Activated CD4-positive, alpha-beta T cell treated with anti-CD3 and anti-CD28 coated beads, Interleukin-2, Interleukin-4, amounts not matched to agents 100 ng/mL and 50 ng/mL, durations not matched to agents 16 hours and 8 hours (primary cell): ENCODE measurements around the gene ANTXR2.

Experiments
- DNase-seq: peaks from one replicate; pipeline ENCODE4 v3.0.0-alpha.2; 2020; ENCODE audit warnings: low spot score

Gene ANTXR2

GRCh38 chr4:79983431-79983830 lies 89.6 kb downstream of the ANTXR2 start:
- no peak for DNase-seq

GRCh38 chr4:79982601-79983322 lies 90.3 kb downstream of the ANTXR2 start:
- no peak for DNase-seq

- no peak for DNase-seq
These were observed 92.6 kb downstream of the ANTXR2 start for GRCh38 chr4:79980448-79980847.

GRCh38 chr4:79979785-79980437 lies 93.1 kb downstream of the ANTXR2 start:
- DNase-seq = no peak

- no peak for DNase-seq
These were observed 95.7 kb downstream of the ANTXR2 start for GRCh38 chr4:79977131-79977840.

- DNase-seq = no peak
These were observed 108.4 kb downstream of the ANTXR2 start for GRCh38 chr4:79964400-79965211.

GRCh38 chr4:79964020-79964399 lies 109.0 kb downstream of the ANTXR2 start:
- no peak for DNase-seq

- DNase-seq = no peak
These were observed 113.4 kb downstream of the ANTXR2 start for GRCh38 chr4:79959652-79960051.

- DNase-seq = no peak
These were observed 114.4 kb downstream of the ANTXR2 start for GRCh38 chr4:79958466-79959264.

- DNase-seq = no peak
These were observed 123.9 kb downstream of the ANTXR2 start for GRCh38 chr4:79949178-79949577.

- DNase-seq = no peak
These were observed 124.3 kb downstream of the ANTXR2 start for GRCh38 chr4:79948739-79949138.

GRCh38 chr4:79948261-79948660 lies 124.8 kb downstream of the ANTXR2 start:
- no peak for DNase-seq

- no peak for DNase-seq
These were observed 125.6 kb downstream of the ANTXR2 start for GRCh38 chr4:79947386-79947785.

- DNase-seq = no peak
These were observed 137.8 kb downstream of the ANTXR2 start for GRCh38 chr4:79935274-79935673.

GRCh38 chr4:79934660-79935059 lies 138.4 kb downstream of the ANTXR2 start:
- DNase-seq = no peak

- DNase-seq = no peak
These were observed 145.1 kb downstream of the ANTXR2 start for GRCh38 chr4:79927931-79928330.

GRCh38 chr4:79923281-79923680 lies 149.7 kb downstream of the ANTXR2 start:
- no peak for DNase-seq

GRCh38 chr4:79922011-79922410 lies 151.0 kb downstream of the ANTXR2 start:
- DNase-seq = no peak

GRCh38 chr4:79920163-79920853 lies 152.7 kb downstream of the ANTXR2 start:
- DNase-seq = no peak

GRCh38 chr4:79918292-79918691 lies 154.7 kb downstream of the ANTXR2 start:
- DNase-seq = no peak

- peak; percentile 36 for DNase-seq
These were observed 155.8 kb downstream of the ANTXR2 start for GRCh38 chr4:79917246-79917645.
